Brain microvascular endothelial cell (primary cell): ENCODE measurements around the gene EPM2AIP1.

Experiments
- DNase-seq: peaks from one replicate; pipeline ENCODE4 v3.0.0-alpha.2; 2020
- H3K27ac ChIP-seq: fragments of 250-450 bp; sonication (Bioruptor Pico); 2 replicates; pipeline ENCODE4 v1.5.1; 2020; ENCODE audit warnings: mild to moderate bottlenecking, moderate library complexity
- H3K27me3 ChIP-seq: fragments of 250-450 bp; sonication (Bioruptor Pico); replicated peaks from 2 replicates; pipeline ENCODE4 v1.5.1; 2020; ENCODE audit warnings: mild to moderate bottlenecking
- H3K36me3 ChIP-seq: fragments of 250-450 bp; sonication (Bioruptor Pico); replicated peaks from 2 replicates; pipeline ENCODE4 v1.5.1; 2020; ENCODE audit warnings: mild to moderate bottlenecking
- H3K4me3 ChIP-seq: 2 replicates; pipeline ENCODE4 v1.5.1; 2011; ENCODE audit warnings: low read depth, mild to moderate bottlenecking, control low read depth, low read length, moderate library complexity
- CTCF ChIP-seq: IDR thresholded peaks from 2 replicates; pipeline ENCODE4 v1.5.1; 2011; ENCODE audit warnings: low read depth, mild to moderate bottlenecking, moderate library complexity, low read length, control low read depth, inconsistent platforms; ENCODE audit errors: missing control alignments
- in situ Hi-C: cut with HindIII; loops from 2 replicates; pipeline ENCODE4 v1.10.0; 2017; ENCODE audit warnings: low sequenced_read_pairs, low pct_ligation_motif_present

The EPM2AIP1 gene

GRCh38 chr3:36944012-36944640 is 48.8 kb downstream of the EPM2AIP1 start:
- H3K36me3 ChIP-seq, result no peaks in the 10 kb centered on the region
- H3K4me3 ChIP-seq, result peak overlapping the region; percentile 65
- H3K27me3 ChIP-seq, result no peaks in the 10 kb centered on the region
- H3K27ac ChIP-seq, result no peak overlapping the region
- DNase-seq, result no peak
- in situ Hi-C loops, result no loop called here
- peak; percentile 39 for TF ChIP-seq CTCF

- no peak for DNase-seq
- Histone ChIP-seq H3K27ac (no peak overlapping the region), H3K27me3 (no peaks in the 10 kb centered on the region), H3K4me3 (peak overlapping the region; percentile 65), H3K36me3 (no peaks in the 10 kb centered on the region)
- TF ChIP-seq CTCF, result no peak
- in situ Hi-C loops, result no loop called here
Measured at GRCh38 chr3:36943601-36944000, 49.3 kb downstream of the EPM2AIP1 start.

GRCh38 chr3:36942638-36943248 is 50.2 kb downstream of the EPM2AIP1 start:
- in situ Hi-C loops, result no loop called here

GRCh38 chr3:36941658-36942057 is 51.3 kb downstream of the EPM2AIP1 start:
- Histone ChIP-seq H3K27me3 (no peaks in the 10 kb centered on the region), H3K4me3 (no peak overlapping the region), H3K36me3 (no peaks in the 10 kb centered on the region), H3K27ac (no peak overlapping the region)
- in situ Hi-C loops, result no loop called here
- TF ChIP-seq CTCF, result no peak
- no peak for DNase-seq

More at GRCh38 chr3:36942638-36943248, 50.2 kb downstream of the EPM2AIP1 start:
- no peak overlapping the region for H3K27ac ChIP-seq
- no peak for TF ChIP-seq CTCF
- H3K36me3 ChIP-seq, result no peaks in the 10 kb centered on the region
- H3K4me3 ChIP-seq, result no peak overlapping the region
- DNase-seq, result no peak
- no peaks in the 10 kb centered on the region for H3K27me3 ChIP-seq

GRCh38 chr3:36941162-36941561 is 51.8 kb downstream of the EPM2AIP1 start:
- Histone ChIP-seq H3K4me3 (no peak overlapping the region), H3K36me3 (no peaks in the 10 kb centered on the region), H3K27ac (no peak overlapping the region), H3K27me3 (no peaks in the 10 kb centered on the region)
- in situ Hi-C loops, result no loop called here
- DNase-seq, result no peak
- TF ChIP-seq CTCF, result no peak

- H3K27ac ChIP-seq, result no peak overlapping the region
- no peak for TF ChIP-seq CTCF
- in situ Hi-C loops, result no loop called here
- no peak for DNase-seq
- H3K36me3 ChIP-seq, result no peaks in the 10 kb centered on the region
- H3K4me3 ChIP-seq, result no peak overlapping the region
- H3K27me3 ChIP-seq, result no peaks in the 10 kb centered on the region
Measured at GRCh38 chr3:36937492-36937891, 55.4 kb downstream of the EPM2AIP1 start.
